Ectodermal cell (in vitro differentiated cells): ENCODE results near the gene OBSL1.

ENCODE experiments used
- H3K27ac ChIP-seq: 2 replicates; pipeline ENCODE4 v1.7.0; 2013; ENCODE audit warnings: mild to moderate bottlenecking, low read depth, low read length; ENCODE audit not compliant: insufficient read depth, poor library complexity, severe bottlenecking
- H3K27me3 ChIP-seq: 2 replicates; pipeline ENCODE4 v1.7.0; 2013; ENCODE audit warnings: mild to moderate bottlenecking, low read length; ENCODE audit not compliant: insufficient read depth, control insufficient read depth, poor library complexity, severe bottlenecking
- H3K36me3 ChIP-seq: one replicate; pipeline ENCODE4 v1.7.0; 2013; ENCODE audit warnings: low read length; ENCODE audit not compliant: control insufficient read depth, insufficient read depth
- H3K4me1 ChIP-seq: one replicate; pipeline ENCODE4 v1.7.0; 2013; ENCODE audit warnings: low read length; ENCODE audit not compliant: control insufficient read depth, insufficient read depth
- H3K4me3 ChIP-seq: 2 replicates; pipeline ENCODE4 v1.7.0; 2013; ENCODE audit warnings: low read depth, low read length, control low read depth; ENCODE audit not compliant: insufficient read depth
- H3K9me3 ChIP-seq: 2 replicates; pipeline ENCODE4 v1.7.0; 2013; ENCODE audit warnings: mild to moderate bottlenecking, low read length, moderate library complexity; ENCODE audit not compliant: control insufficient read depth
- WGBS, 2 experiments: methylation state at CpG; one replicate each; pipeline ENCODE4 v1.1.7; 2013; ENCODE audit warnings: missing lambda C conversion rate in 2 of 2; 5-methylcytosine and 5-hydroxymethylcytosine counted together

The OBSL1 gene

DNA sequence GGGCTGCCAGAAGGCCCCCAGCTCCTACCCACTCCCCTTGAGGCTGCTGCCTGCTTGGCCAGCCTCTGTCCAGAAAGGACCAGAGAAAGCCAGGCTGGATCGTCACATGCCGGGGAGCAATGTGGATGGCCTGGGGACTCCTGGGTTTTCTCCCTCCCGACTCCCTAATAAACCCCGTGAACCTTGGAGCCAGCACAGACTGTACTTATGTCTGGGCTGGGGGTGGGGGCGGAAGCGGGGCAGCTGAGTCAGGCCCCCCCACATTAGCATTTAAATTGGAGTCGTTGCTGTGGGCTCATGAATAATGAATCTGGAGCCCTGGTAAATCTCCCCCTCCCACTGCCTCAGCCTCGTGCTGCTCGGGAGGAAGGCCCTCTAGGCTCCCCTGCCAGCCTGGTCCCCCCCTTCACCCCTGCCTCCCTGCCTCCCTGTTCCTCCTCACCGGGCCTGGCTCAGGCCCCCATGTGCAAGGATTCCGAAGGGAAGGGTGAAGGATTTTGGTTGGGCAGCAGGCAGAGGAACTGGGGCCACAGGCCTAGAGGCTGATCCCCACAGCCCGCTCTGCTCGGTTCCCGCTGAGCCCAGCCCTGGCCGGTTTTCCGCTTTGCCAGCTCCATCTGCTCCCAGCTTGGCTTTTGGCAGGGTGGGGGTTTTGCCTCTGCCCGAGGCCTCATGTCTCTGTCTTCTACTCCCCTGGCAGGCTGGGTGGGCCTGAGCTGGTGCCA lies 64.4 kb downstream of the OBSL1 start:
- H3K27me3 ChIP-seq: no peaks in the 10 kb centered on the region
- H3K9me3 ChIP-seq: no peaks in the 10 kb centered on the region
- no peaks in the 10 kb centered on the region for H3K36me3 ChIP-seq
- no peak overlapping the region for H3K4me3 ChIP-seq
- H3K27ac ChIP-seq: peak overlapping the region; percentile 67
- peaks cover 40% of the 10 kb centered on the region for H3K4me1 ChIP-seq
- 27 to 33% methylated on average over 15 to 17 of the region's 17 CpGs for WGBS, 2 experiments

DNA sequence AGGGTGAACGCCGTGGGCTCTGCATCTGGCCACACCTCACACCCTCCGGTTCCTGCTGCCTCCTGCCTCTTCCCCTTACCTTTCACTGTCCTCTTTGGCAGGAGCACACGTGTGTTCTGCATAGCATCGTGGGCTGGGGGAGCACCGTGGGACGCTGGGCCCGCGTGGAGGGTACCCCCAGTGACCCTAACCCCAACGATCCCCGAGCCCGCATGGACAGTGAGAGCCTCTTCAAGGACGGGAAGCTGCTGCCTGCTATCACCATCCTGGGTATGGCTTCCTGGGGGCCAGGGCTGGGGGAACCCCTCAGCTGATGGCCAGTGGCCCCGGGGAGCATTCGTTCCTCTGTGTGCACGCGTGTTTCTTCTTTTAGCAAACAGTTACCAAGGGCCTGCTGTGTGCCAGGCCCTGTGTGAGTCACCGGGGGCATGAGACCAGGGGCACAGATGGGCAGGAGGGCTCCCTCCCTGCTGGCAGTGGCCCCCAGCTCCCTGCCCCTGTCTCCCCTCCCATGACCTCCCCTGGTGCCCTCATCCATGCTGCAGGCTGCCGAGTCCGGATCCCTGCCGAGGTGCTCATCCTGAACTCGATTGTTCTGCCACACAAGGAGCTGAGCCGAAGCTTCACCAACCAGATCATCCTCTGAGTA lies 65.1 kb downstream of the OBSL1 start:
- H3K27me3 ChIP-seq: no peaks in the 10 kb centered on the region
- 76 to 79% methylated on average over 23 of the region's 23 CpGs for WGBS, 2 experiments
- peak overlapping the region; percentile 67 for H3K27ac ChIP-seq
- peaks cover 40% of the 10 kb centered on the region for H3K4me1 ChIP-seq
- H3K4me3 ChIP-seq: no peak overlapping the region
- H3K9me3 ChIP-seq: no peaks in the 10 kb centered on the region
- no peaks in the 10 kb centered on the region for H3K36me3 ChIP-seq

DNA sequence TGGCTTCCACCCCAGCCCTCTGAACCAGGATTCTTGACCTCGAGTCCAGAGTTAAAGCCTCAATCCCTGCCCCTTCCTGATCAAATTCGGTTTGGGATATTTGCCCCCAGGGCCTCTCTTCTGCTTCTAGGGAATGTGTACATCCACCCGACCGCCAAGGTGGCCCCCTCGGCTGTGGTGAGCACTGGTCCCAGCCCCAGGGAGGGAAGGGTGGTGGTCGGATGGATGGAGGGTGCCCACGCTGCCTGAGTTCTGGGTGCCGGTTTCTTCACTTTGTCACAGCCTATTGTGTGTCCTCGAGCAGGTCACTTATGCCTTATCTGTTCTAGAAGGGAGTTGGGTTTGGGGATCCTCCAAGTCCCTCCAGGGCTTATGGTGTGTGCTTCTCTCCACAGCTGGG lies 65.8 kb downstream of the OBSL1 start:
- Histone ChIP-seq H3K4me1 (peaks cover 38% of the 10 kb centered on the region), H3K27me3 (no peaks in the 10 kb centered on the region), H3K27ac (no peak overlapping the region), H3K4me3 (no peak overlapping the region), H3K9me3 (no peaks in the 10 kb centered on the region), H3K36me3 (no peaks in the 10 kb centered on the region)
- 90 to 93% methylated on average over 9 of the region's 9 CpGs for WGBS, 2 experiments

DNA sequence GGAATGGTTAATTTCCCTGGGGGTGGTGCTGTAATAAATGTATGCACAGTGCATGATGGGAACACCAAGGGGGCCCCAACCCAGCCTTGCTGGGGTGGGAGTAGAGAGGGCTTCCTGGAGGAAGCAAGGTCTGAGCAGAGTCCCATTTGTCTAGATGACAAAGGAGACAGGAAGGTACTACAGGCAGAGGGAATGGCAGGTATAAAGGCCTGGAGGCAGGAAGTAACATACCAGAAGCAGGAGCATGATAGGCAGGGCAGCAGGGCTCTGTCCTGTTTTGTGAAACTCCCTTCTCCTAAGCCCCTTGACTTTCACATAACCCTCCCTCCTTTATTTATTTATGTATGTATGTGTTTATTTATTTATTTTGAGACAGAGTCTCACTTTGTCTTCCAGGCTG lies 68.7 kb downstream of the OBSL1 start:
- Histone ChIP-seq H3K4me3 (no peak overlapping the region), H3K27me3 (peaks cover 9% of the 10 kb centered on the region), H3K4me1 (peaks cover 25% of the 10 kb centered on the region), H3K9me3 (no peaks in the 10 kb centered on the region), H3K36me3 (no peaks in the 10 kb centered on the region), H3K27ac (no peak overlapping the region)

DNA sequence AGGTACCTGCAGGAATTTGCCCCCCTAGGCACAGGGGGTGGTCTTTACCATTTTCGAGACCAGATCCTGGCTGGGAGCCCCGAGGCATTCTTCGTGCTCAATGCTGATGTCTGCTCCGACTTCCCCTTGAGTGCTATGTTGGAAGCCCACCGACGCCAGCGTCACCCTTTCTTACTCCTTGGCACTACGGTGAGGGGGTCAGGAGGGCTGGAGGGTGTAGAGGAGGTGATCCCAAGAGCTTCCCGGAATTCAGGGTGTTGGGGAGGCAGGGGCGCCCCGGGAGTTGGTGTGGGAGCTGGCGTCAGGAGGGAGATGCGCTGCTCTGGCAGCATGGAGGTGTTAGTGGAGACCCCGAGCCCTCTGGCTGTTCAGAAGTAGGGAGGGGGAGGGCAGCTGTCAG lies 69.5 kb downstream of the OBSL1 start:
- Histone ChIP-seq H3K4me1 (peaks cover 21% of the 10 kb centered on the region), H3K27me3 (peaks cover 16% of the 10 kb centered on the region), H3K36me3 (no peaks in the 10 kb centered on the region), H3K27ac (no peak overlapping the region), H3K4me3 (no peak overlapping the region), H3K9me3 (no peaks in the 10 kb centered on the region)
- 93% methylated on average over 14 of the region's 14 CpGs for WGBS, 2 experiments
